ENCODE measurements around the gene TRIM44. TPM values are rescaled to one million over a fixed set of nuclear protein-coding genes. Genes with fewer than 3 reads are reported as not detected.

The TRIM44 gene
- total and polyA plus RNA-seq, 2 donors (not counting 3 experiments of a cell fraction or from before 2014, with no cell fraction given), result 31.7 to 72.0 TPM

DNA sequence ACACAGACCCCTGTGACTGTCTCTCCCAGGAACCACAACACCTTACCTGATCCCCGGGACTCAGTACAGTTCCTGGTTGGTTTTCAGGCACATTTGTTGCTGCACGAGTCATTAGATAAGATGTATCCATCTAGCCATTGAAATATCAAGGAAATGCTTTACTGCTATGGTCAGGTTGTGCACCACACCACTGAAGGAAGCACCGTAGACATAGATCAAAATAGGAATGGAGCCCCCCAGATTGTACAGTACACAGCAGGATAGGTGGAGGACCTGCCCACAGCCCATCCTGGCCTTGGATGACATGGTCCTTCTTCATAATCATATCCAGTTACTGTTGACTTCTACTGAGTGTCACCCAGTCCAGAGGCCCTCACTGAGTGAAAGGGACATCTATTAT, 195.3 kb downstream of the TRIM44 start:
- H2AFZ ChIP-seq (ENCODE audit: low read depth, low read length), result no peak overlapping the region
- no peaks in the 10 kb centered on the region for H3K79me2 ChIP-seq (ENCODE audit: control insufficient read depth, insufficient read depth, low read length)
- CTCF ChIA-PET, result no interaction called here
- no peaks in the 10 kb centered on the region for H3K9me3 ChIP-seq (replicated peaks; ENCODE audit: control insufficient read depth, insufficient read depth, low read length)
- no peaks in the 10 kb centered on the region for H3K4me1 ChIP-seq (ENCODE audit: control insufficient read depth, extremely low read depth, insufficient read depth, low read length)
- no peaks in the 10 kb centered on the region for H3K36me3 ChIP-seq (ENCODE audit: control insufficient read depth in 2 of 2, extremely low read depth in 1 of 2, insufficient read depth in 2 of 2, low read length in 2 of 2)
- POLR2A ChIA-PET, result no interaction called here
- intact Hi-C loops (cut with micrococcal nuclease), result no loop called here
- BruUV-seq (replicated peaks), result no TSS peak
- no peaks in the 10 kb centered on the region for H3K27me3 ChIP-seq (ENCODE audit: control insufficient read depth in 2 of 2, insufficient read depth in 2 of 2, low read length in 2 of 2)
- H3K27ac ChIP-seq (ENCODE audit: insufficient read depth, low read depth, low read length), result no peak overlapping the region
- DNase-seq (ENCODE audit: low read depth, low spot score) (no peak), FAIRE-seq (no peak)
- TF ChIP-seq MYC (IDR thresholded peaks at IDR 0.05; ENCODE audit: low read depth, low read length) (no peak), GATA2 (IDR thresholded peaks at IDR 0.05; ENCODE audit: insufficient read depth, insufficient read length, low read depth, low read length) (no peak), EZH2 (IDR thresholded peaks at IDR 0.05; ENCODE audit: borderline replicate concordance, low read depth, low read length, severe bottlenecking) (no peak), POLR2AphosphoS5 (IDR thresholded peaks at IDR 0.05; ENCODE audit: insufficient read depth, low read depth, low read length) (no peak), POLR2A (IDR thresholded peaks at IDR 0.05; ENCODE audit: low read depth, low read length) (no peak), JUN (IDR thresholded peaks at IDR 0.05; ENCODE audit: borderline replicate concordance, insufficient read depth, insufficient read length, low read depth) (no peak)
- TF ChIP-seq, protein P1, sequence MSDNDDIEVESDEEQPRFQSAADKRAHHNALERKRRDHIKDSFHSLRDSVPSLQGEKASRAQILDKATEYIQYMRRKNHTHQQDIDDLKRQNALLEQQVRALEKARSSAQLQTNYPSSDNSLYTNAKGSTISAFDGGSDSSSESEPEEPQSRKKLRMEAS (IDR thresholded peaks at IDR 0.05; ENCODE audit: insufficient read depth, insufficient read length), result no peak
- TF ChIP-seq, protein P2, sequence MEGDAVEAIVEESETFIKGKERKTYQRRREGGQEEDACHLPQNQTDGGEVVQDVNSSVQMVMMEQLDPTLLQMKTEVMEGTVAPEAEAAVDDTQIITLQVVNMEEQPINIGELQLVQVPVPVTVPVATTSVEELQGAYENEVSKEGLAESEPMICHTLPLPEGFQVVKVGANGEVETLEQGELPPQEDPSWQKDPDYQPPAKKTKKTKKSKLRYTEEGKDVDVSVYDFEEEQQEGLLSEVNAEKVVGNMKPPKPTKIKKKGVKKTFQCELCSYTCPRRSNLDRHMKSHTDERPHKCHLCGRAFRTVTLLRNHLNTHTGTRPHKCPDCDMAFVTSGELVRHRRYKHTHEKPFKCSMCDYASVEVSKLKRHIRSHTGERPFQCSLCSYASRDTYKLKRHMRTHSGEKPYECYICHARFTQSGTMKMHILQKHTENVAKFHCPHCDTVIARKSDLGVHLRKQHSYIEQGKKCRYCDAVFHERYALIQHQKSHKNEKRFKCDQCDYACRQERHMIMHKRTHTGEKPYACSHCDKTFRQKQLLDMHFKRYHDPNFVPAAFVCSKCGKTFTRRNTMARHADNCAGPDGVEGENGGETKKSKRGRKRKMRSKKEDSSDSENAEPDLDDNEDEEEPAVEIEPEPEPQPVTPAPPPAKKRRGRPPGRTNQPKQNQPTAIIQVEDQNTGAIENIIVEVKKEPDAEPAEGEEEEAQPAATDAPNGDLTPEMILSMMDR (IDR thresholded peaks at IDR 0.05; ENCODE audit: extremely low read depth in 1 of 2, insufficient read depth in 1 of 2, low read depth in 1 of 2, low read length in 2 of 2), result no peak
- no peaks in the 10 kb centered on the region for H4K20me1 ChIP-seq (replicated peaks; ENCODE audit: control insufficient read depth, extremely low read depth, insufficient read depth, low read length)
- H3K4me3 ChIP-seq (replicated peaks in 1 of 3; ENCODE audit: insufficient read depth in 1 of 3, low read depth in 1 of 3, low read length in 3 of 3), result no peak overlapping the region
- dilution Hi-C loops (cut with MboI; ENCODE audit: extremely low pct_ligation_motif_present, low sequenced_read_pairs), result no loop called here
- H3K4me2 ChIP-seq (ENCODE audit: insufficient read depth, low read length), result no peak overlapping the region
- no peak overlapping the region for H3K9ac ChIP-seq (replicated peaks; ENCODE audit: extremely low read depth, insufficient read depth, low read length)
- H3K9me1 ChIP-seq (replicated peaks; ENCODE audit: control insufficient read depth, extremely low read depth, insufficient read depth, low read length), result no peaks in the 10 kb centered on the region
